HEK293 (cell line): Measurements from ENCODE around the gene TCEAL1.

Experiments
- GLI2 ChIP-seq: fragments of 450-650 bp; formaldehyde crosslinking; IDR thresholded peaks from 2 replicates; pipeline ENCODE4; 2017; ENCODE audit warnings: missing biosample characterization, missing genetic modification characterization, low read depth, borderline replicate concordance
- GLIS1 ChIP-seq: fragments of 450-650 bp; formaldehyde crosslinking; IDR thresholded peaks from 2 replicates; pipeline ENCODE4 v1.5.1; 2016; ENCODE audit warnings: missing biosample characterization, missing genetic modification characterization
- MZF1 ChIP-seq: fragments of 450-650 bp; formaldehyde crosslinking; IDR thresholded peaks from 2 replicates; pipeline ENCODE4 v1.5.1; 2017; ENCODE audit warnings: missing biosample characterization, missing genetic modification characterization, borderline replicate concordance
- PRDM6 ChIP-seq: fragments of 450-650 bp; formaldehyde crosslinking; IDR thresholded peaks from 2 replicates; pipeline ENCODE4 v1.5.1; 2017; ENCODE audit warnings: missing biosample characterization, missing genetic modification characterization
- SETDB1 ChIP-seq: IDR thresholded peaks from one replicate; pipeline ENCODE4 v1.6.1; 2017; ENCODE audit warnings: mild to moderate bottlenecking, low read length, moderate library complexity, mixed read lengths; ENCODE audit not compliant: insufficient read length
- SP2 ChIP-seq: fragments of 450-650 bp; formaldehyde crosslinking; IDR thresholded peaks from 2 replicates; pipeline ENCODE4 v1.5.1; 2016; ENCODE audit warnings: missing biosample characterization, missing genetic modification characterization
- WT1 ChIP-seq: fragments of 450-650 bp; formaldehyde crosslinking; IDR thresholded peaks from 2 replicates; pipeline ENCODE4 v1.5.1; 2016; ENCODE audit warnings: missing biosample characterization, missing genetic modification characterization
- ZBTB10 ChIP-seq: fragments of 450-650 bp; formaldehyde crosslinking; IDR thresholded peaks from 2 replicates; pipeline ENCODE4 v1.5.1; 2016; ENCODE audit warnings: missing biosample characterization, missing genetic modification characterization
- ZEB2 ChIP-seq: fragments of 450-650 bp; formaldehyde crosslinking; IDR thresholded peaks from 2 replicates; pipeline ENCODE4 v1.5.1; 2016; ENCODE audit warnings: missing biosample characterization, missing genetic modification characterization
- ZFP41 ChIP-seq: fragments of 450-650 bp; formaldehyde crosslinking; IDR thresholded peaks from 2 replicates; pipeline ENCODE4 v1.5.1; 2016; ENCODE audit warnings: missing biosample characterization, missing genetic modification characterization, borderline replicate concordance
- ZNF138 ChIP-seq: fragments of 450-650 bp; formaldehyde crosslinking; IDR thresholded peaks from 2 replicates; pipeline ENCODE4 v1.5.1; 2016; ENCODE audit warnings: missing biosample characterization, missing genetic modification characterization, borderline replicate concordance
- ZNF223 ChIP-seq: fragments of 450-650 bp; formaldehyde crosslinking; IDR thresholded peaks from 2 replicates; pipeline ENCODE4 v1.5.1; 2016; ENCODE audit warnings: missing biosample characterization, missing genetic modification characterization
- ZNF23 ChIP-seq: fragments of 450-650 bp; formaldehyde crosslinking; IDR thresholded peaks from 2 replicates; pipeline ENCODE4 v1.5.1; 2016; ENCODE audit warnings: missing biosample characterization, missing genetic modification characterization, borderline replicate concordance
- ZNF24 ChIP-seq: fragments of 450-650 bp; formaldehyde crosslinking; IDR thresholded peaks from 2 replicates; pipeline ENCODE4 v1.5.1; 2016; ENCODE audit warnings: missing biosample characterization, missing genetic modification characterization
- ZNF423 ChIP-seq: fragments of 450-650 bp; formaldehyde crosslinking; IDR thresholded peaks from 2 replicates; pipeline ENCODE4 v1.5.1; 2016; ENCODE audit warnings: missing biosample characterization, missing genetic modification characterization
- ZNF48 ChIP-seq: fragments of 450-650 bp; formaldehyde crosslinking; IDR thresholded peaks from 2 replicates; pipeline ENCODE4 v1.5.1; 2016; ENCODE audit warnings: missing biosample characterization, missing genetic modification characterization
- ZNF518A ChIP-seq: fragments of 450-650 bp; formaldehyde crosslinking; conservative IDR thresholded peaks from 2 replicates; pipeline ENCODE4 v1.5.1; 2016; ENCODE audit warnings: low read depth, missing biosample characterization, missing genetic modification characterization
- ZNF521 ChIP-seq: fragments of 450-650 bp; formaldehyde crosslinking; IDR thresholded peaks from 2 replicates; pipeline ENCODE4 v1.5.1; 2017; ENCODE audit warnings: missing biosample characterization, mild to moderate bottlenecking, missing genetic modification characterization
- ZNF610 ChIP-seq: fragments of 450-650 bp; formaldehyde crosslinking; IDR thresholded peaks from 2 replicates; pipeline ENCODE4 v1.5.1; 2016; ENCODE audit warnings: missing biosample characterization, missing genetic modification characterization, borderline replicate concordance
- ZNF623 ChIP-seq: fragments of 450-650 bp; formaldehyde crosslinking; IDR thresholded peaks from 2 replicates; pipeline ENCODE4 v1.5.1; 2016; ENCODE audit warnings: missing biosample characterization, missing genetic modification characterization
- ZNF645 ChIP-seq: fragments of 450-650 bp; formaldehyde crosslinking; IDR thresholded peaks from 2 replicates; pipeline ENCODE4; 2016; ENCODE audit warnings: missing biosample characterization, missing genetic modification characterization
- ZNF658 ChIP-seq: fragments of 450-650 bp; formaldehyde crosslinking; IDR thresholded peaks from 2 replicates; pipeline ENCODE4; 2016; ENCODE audit warnings: missing biosample characterization, missing genetic modification characterization
- ZNF677 ChIP-seq: fragments of 450-650 bp; IDR thresholded peaks from 2 replicates; pipeline ENCODE4 v1.5.0; 2018; ENCODE audit warnings: missing biosample characterization, mild to moderate bottlenecking, missing genetic modification characterization, moderate library complexity
- ZNF692 ChIP-seq: fragments of 450-650 bp; formaldehyde crosslinking; IDR thresholded peaks from 2 replicates; pipeline ENCODE4 v1.5.1; 2016; ENCODE audit warnings: missing biosample characterization, missing genetic modification characterization
- ZNF768 ChIP-seq: fragments of 450-650 bp; formaldehyde crosslinking; IDR thresholded peaks from 2 replicates; pipeline ENCODE4 v1.5.1; 2018; ENCODE audit warnings: missing biosample characterization, mild to moderate bottlenecking, missing genetic modification characterization
- ZNF776 ChIP-seq: fragments of 450-650 bp; formaldehyde crosslinking; IDR thresholded peaks from 2 replicates; pipeline ENCODE4 v1.5.0; 2017; ENCODE audit warnings: missing biosample characterization, missing genetic modification characterization, borderline replicate concordance
- ZNF777 ChIP-seq: fragments of 450-650 bp; formaldehyde crosslinking; IDR thresholded peaks from 2 replicates; pipeline ENCODE4 v1.5.1; 2017; ENCODE audit warnings: missing biosample characterization, missing genetic modification characterization, borderline replicate concordance

The TCEAL1 gene

GRCh38 chrX:103629318-103630170, 769 bp downstream of the TCEAL1 start (continued):
- TF ChIP-seq ZNF423 (tag by site-specific recombination) = 0 out of 2 replicates have a peak, but pooled peaks have one; percentile 14
- TF ChIP-seq ZNF776 (tag by site-specific recombination) = no peak
- TF ChIP-seq ZNF24 (tag by site-specific recombination) = peak; percentile 34; the same call in 1 of the 2 replicates
- no peak for TF ChIP-seq ZNF623
- TF ChIP-seq SP2 (tag by site-specific recombination) = peak; percentile 83
- no peak for TF ChIP-seq MZF1 (tag by site-specific recombination)
- no peak for TF ChIP-seq ZNF518A (tag by site-specific recombination)
- TF ChIP-seq ZFP41 = no peak
- peak; percentile 36; the same call in 1 of the 2 replicates for TF ChIP-seq ZNF692 (tag by site-specific recombination)
- TF ChIP-seq ZNF768 = no peak
- TF ChIP-seq GLIS1 (tag by site-specific recombination) = peak; percentile 51
- TF ChIP-seq ZNF48 (tag by site-specific recombination) = no peak
- TF ChIP-seq GLI2 (tag by site-specific recombination) = no peak
- TF ChIP-seq ZNF23 (tag by site-specific recombination) = no peak
- TF ChIP-seq ZNF521 (tag by site-specific recombination) = no peak
- TF ChIP-seq ZEB2 (tag by site-specific recombination) = peak; percentile 40; the same call in 1 of the 2 replicates
- TF ChIP-seq ZNF223 = no peak
- TF ChIP-seq WT1 (tag by site-specific recombination) = no peak
- TF ChIP-seq ZNF645 = no peak
- no peak for TF ChIP-seq ZNF777 (tag by site-specific recombination)
- no peak for TF ChIP-seq ZNF677 (tag by site-specific recombination)
- no peak for TF ChIP-seq SETDB1
- no peak for TF ChIP-seq ZNF658
- TF ChIP-seq ZNF610 (tag by site-specific recombination) = no peak
- no peak for TF ChIP-seq PRDM6 (tag by site-specific recombination)
- no peak for TF ChIP-seq ZNF138 (tag by site-specific recombination)
- peak; percentile 77 for TF ChIP-seq ZBTB10 (tag by site-specific recombination)
